Measurements from ENCODE around the gene BHLHA15.

The BHLHA15 gene

GRCh38 chr7:98251231-98251600 lies 40.0 kb downstream of the BHLHA15 start:
- no peak for DNase-seq

GRCh38 chr7:98251601-98252424 lies 40.6 kb downstream of the BHLHA15 start, which contains the start of gene TECPR1:
TECPR1 (minus strand) TSS chr7:98252232; CDS start chr7:98246146, 6,086 bp downstream.
- DNase-seq = peak; percentile 58

- DNase-seq = no peak
Measured at GRCh38 chr7:98252425-98253054, 41.3 kb downstream of the BHLHA15 start.

GRCh38 chr7:98254516-98254915 lies 43.3 kb downstream of the BHLHA15 start:
- no peak for DNase-seq

GRCh38 chr7:98254951-98255610 lies 43.8 kb downstream of the BHLHA15 start:
- DNase-seq = no peak

- DNase-seq = no peak
Measured at GRCh38 chr7:98256431-98256830, 45.2 kb downstream of the BHLHA15 start.

- no peak for DNase-seq
Measured at GRCh38 chr7:98257701-98258100, 46.5 kb downstream of the BHLHA15 start.
